Bronchial epithelial cell (primary cell): ENCODE data around the gene KLHL7. TPM values are rescaled to one million over a fixed set of nuclear protein-coding genes. Genes with fewer than 3 reads are reported as not detected.
"Not testable (repeated sequence)": the region's sequence is repeated elsewhere in the genome, so short reads cannot be mapped to it uniquely, and the experiment has no call there.

Source experiments
- DNase-seq: peaks from one replicate; pipeline ENCODE4 v3.0.0-alpha.2; 2010; ENCODE audit warnings: low read depth
- FAIRE-seq: peaks from 2 replicates; lab custom pipeline; 2011; peaks lifted over from hg19 to GRCh38; lab: Jason Lieb, UNC
- H3K27me3 ChIP-seq: 2 replicates; pipeline ENCODE4 v1.5.1; 2011; ENCODE audit warnings: low read length; ENCODE audit not compliant: control insufficient read depth, insufficient read depth
- H3K36me3 ChIP-seq: 2 replicates; pipeline ENCODE4 v1.5.1; 2011; ENCODE audit warnings: low read length; ENCODE audit not compliant: control insufficient read depth, insufficient read depth
- H3K4me3 ChIP-seq: 2 replicates; pipeline ENCODE4 v1.5.1; 2011; ENCODE audit warnings: mild to moderate bottlenecking, low read depth, low read length, control low read depth
- total RNA-seq: library from RNA; depleted of rRNA; stranded (reverse); fragments of >200 nt; gene quantifications from 2 replicates; pipeline ENCODE4 v1.2.1, GENCODE V29; 2014
- TF ChIP-seq, protein P1 (sequence below): IDR thresholded peaks from 2 replicates; pipeline ENCODE4 v1.5.1; 2011; ENCODE audit warnings: mild to moderate bottlenecking, moderate library complexity, low read length, control low read depth, inconsistent platforms; ENCODE audit not compliant: insufficient read depth, severe bottlenecking

Gene KLHL7
- total RNA-seq, 1 donor from 2014 or later: 20.8 TPM

DNA sequence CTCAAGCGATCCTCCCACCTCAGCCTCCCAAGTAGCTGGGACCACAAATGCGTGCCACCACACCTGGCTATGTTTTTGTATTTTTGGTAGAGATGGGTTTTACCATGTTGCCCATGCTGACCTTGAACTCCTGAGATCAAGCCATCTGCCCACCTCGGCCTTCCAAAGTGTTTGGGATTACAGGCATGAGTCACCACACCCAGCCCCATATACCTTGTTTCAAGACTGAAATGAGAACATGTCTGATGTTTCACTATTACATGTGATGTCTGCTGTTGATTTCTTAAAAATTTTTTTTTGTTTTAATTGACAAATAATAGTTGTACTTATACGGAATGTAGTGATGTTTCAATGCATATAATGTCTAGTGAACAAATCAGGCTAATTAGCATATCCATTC, 14.5 kb downstream of the KLHL7 start:
- FAIRE-seq: no peak
- DNase-seq: no peak
- Histone ChIP-seq H3K4me3 (no peak overlapping the region), H3K27me3 (no peaks in the 10 kb centered on the region), H3K36me3 (no peaks in the 10 kb centered on the region)
- TF ChIP-seq, protein P1, sequence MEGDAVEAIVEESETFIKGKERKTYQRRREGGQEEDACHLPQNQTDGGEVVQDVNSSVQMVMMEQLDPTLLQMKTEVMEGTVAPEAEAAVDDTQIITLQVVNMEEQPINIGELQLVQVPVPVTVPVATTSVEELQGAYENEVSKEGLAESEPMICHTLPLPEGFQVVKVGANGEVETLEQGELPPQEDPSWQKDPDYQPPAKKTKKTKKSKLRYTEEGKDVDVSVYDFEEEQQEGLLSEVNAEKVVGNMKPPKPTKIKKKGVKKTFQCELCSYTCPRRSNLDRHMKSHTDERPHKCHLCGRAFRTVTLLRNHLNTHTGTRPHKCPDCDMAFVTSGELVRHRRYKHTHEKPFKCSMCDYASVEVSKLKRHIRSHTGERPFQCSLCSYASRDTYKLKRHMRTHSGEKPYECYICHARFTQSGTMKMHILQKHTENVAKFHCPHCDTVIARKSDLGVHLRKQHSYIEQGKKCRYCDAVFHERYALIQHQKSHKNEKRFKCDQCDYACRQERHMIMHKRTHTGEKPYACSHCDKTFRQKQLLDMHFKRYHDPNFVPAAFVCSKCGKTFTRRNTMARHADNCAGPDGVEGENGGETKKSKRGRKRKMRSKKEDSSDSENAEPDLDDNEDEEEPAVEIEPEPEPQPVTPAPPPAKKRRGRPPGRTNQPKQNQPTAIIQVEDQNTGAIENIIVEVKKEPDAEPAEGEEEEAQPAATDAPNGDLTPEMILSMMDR: no peak

DNA sequence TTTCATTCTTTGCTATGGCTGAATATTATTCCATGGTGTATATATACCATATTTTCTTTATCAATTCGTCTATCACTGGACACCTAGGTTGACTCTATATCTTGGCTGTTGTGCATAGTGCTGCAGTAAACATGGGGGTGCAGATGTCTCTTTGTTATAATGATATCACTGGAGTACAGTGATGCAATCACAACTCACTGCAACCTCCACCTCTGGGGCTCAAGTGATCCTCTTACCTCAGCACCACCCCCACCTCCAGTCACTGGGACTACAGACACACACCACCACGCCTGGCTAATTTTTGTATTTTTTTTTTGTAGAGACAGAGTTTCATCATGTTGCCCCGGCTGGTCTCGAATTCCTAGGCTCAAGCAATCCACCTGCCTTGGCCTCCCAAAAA, 15.6 kb downstream of the KLHL7 start:
- TF ChIP-seq, protein P1: no peak
- DNase-seq (no peak), FAIRE-seq (no peak)
- H3K36me3 ChIP-seq: no peaks in the 10 kb centered on the region
- H3K27me3 ChIP-seq: no peaks in the 10 kb centered on the region
- no peak overlapping the region for H3K4me3 ChIP-seq

DNA sequence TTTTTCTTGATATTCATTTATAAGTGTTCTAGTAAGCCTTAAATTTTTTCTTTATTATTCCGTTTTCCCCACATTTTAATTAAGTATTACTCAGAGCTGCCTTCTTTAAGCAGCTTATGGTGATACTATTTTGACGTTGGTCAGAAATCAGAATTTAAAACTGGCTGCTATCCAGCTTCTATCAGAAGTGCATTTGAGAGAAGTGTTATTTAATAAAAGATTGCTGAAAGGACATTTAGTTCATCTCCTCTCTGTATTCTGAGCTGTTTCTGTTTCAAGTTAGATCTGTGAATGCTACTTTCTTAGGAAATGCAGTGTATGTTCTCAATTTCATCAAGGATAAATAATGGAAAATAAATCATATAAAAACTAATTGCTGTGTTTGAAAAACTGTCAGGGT, 17.4 kb downstream of the KLHL7 start:
- Histone ChIP-seq H3K4me3 (no peak overlapping the region), H3K27me3 (no peaks in the 10 kb centered on the region), H3K36me3 (peaks cover 4% of the 10 kb centered on the region)
- TF ChIP-seq, protein P1: no peak
- no peak for FAIRE-seq
- DNase-seq: no peak

DNA sequence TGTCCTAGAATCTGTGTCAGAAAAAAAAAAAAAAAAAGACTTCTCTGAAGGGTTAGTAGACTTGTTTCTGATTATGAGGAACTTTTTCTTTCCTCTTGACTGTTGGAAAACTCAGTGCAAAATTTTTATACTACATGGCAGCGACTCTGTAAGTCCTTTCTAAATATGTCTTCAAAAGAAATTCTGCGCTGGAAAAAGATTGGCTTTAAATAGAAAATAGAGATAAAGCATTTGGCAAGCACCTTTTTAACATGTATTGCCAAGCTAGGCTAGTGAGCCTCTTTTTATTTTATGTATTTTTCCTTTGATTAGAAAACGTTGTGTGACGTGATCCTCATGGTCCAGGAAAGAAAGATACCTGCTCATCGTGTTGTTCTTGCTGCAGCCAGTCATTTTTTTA, 17.9 kb downstream of the KLHL7 start:
- DNase-seq (no peak), FAIRE-seq (no peak)
- TF ChIP-seq, protein P1: no peak
- Histone ChIP-seq H3K4me3 (no peak overlapping the region), H3K36me3 (peaks cover 4% of the 10 kb centered on the region), H3K27me3 (no peaks in the 10 kb centered on the region)

DNA sequence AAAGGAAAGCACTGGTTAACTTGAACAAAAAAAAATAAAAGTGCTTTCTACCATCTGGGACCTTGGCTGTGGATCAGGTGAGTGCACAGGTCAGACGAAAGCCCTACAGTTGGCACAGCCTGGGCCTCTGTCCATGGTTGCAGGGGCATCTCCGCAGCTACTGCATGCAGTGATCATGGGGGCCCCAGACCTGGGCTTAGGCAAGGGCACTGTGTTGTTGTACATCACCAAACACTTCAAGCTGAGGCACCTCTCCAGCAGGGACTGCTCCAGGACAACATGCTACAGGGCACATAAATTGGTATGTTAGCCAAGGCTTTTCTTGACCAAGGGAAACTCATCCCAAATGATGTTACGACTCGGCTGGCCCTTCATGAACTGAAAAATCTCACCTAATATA, 23.5 kb downstream of the KLHL7 start:
- DNase-seq: no peak
- Histone ChIP-seq H3K36me3 (peaks cover 4% of the 10 kb centered on the region), H3K27me3 (no peaks in the 10 kb centered on the region), H3K4me3 (no peak overlapping the region)
- no peak for FAIRE-seq
- TF ChIP-seq, protein P1: no peak

DNA sequence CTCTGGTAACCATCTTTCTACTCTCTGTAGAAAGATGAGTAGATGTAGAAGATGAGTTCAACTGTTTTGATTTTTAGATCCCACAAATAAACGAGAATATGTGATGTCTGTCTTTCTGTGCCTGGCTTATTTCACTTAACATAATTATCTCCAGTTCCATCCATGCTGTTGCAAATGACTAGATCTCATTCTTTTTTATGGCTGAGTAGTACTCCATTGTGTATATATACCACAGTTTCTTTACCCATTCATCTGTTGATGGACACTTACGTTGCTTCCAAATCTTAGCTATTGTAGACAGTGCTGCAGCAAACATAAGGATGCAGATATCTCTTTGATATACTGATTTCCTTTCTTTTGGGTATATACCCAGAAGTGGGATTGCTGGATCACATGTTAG, 26.2 kb downstream of the KLHL7 start:
- not testable (repeated sequence) for H3K36me3 ChIP-seq, FAIRE-seq, H3K4me3 ChIP-seq, DNase-seq, H3K27me3 ChIP-seq
